Astrocyte of the spinal cord (primary cell): ENCODE measurements around the gene ABCC8.

ENCODE experiments used
- DNase-seq: peaks from one replicate; pipeline ENCODE4 v3.0.0; 2011; ENCODE audit warnings: low read depth, low spot score
- H3K4me3 ChIP-seq: 2 replicates; pipeline ENCODE4 v1.5.1; 2011; ENCODE audit warnings: low read depth, mild to moderate bottlenecking, low read length, moderate library complexity
- in situ Hi-C: cut with HindIII; loops from 2 replicates; pipeline ENCODE4 v1.10.0; 2017; ENCODE audit warnings: low sequenced_read_pairs
- TF ChIP-seq, protein P1 (sequence below): IDR thresholded peaks from 2 replicates; pipeline ENCODE4 v1.5.1; 2012; ENCODE audit warnings: low read depth, mild to moderate bottlenecking, low read length, inconsistent platforms

The ABCC8 gene

GRCh38 chr11:17469998-17470397 lies 6.6 kb downstream of the ABCC8 start:
- in situ Hi-C loops: no loop called here
- no peak for DNase-seq
- TF ChIP-seq, protein P1, sequence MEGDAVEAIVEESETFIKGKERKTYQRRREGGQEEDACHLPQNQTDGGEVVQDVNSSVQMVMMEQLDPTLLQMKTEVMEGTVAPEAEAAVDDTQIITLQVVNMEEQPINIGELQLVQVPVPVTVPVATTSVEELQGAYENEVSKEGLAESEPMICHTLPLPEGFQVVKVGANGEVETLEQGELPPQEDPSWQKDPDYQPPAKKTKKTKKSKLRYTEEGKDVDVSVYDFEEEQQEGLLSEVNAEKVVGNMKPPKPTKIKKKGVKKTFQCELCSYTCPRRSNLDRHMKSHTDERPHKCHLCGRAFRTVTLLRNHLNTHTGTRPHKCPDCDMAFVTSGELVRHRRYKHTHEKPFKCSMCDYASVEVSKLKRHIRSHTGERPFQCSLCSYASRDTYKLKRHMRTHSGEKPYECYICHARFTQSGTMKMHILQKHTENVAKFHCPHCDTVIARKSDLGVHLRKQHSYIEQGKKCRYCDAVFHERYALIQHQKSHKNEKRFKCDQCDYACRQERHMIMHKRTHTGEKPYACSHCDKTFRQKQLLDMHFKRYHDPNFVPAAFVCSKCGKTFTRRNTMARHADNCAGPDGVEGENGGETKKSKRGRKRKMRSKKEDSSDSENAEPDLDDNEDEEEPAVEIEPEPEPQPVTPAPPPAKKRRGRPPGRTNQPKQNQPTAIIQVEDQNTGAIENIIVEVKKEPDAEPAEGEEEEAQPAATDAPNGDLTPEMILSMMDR: no peak
- no peak overlapping the region for H3K4me3 ChIP-seq

- in situ Hi-C loops: no loop called here
- no peak overlapping the region for H3K4me3 ChIP-seq
- DNase-seq: no peak
- TF ChIP-seq, protein P1: no peak
Observed at GRCh38 chr11:17468122-17468521, 8.5 kb downstream of the ABCC8 start.

- no peak for DNase-seq
Observed at GRCh38 chr11:17463546-17464174, 13.0 kb downstream of the ABCC8 start.

GRCh38 chr11:17462940-17463339 lies 13.7 kb downstream of the ABCC8 start:
- TF ChIP-seq, protein P1: no peak
- in situ Hi-C loops: no loop called here

More at GRCh38 chr11:17463546-17464174, 13.0 kb downstream of the ABCC8 start:
- TF ChIP-seq, protein P1: no peak
- in situ Hi-C loops: no loop called here
- no peak overlapping the region for H3K4me3 ChIP-seq

GRCh38 chr11:17460406-17460805 lies 16.2 kb downstream of the ABCC8 start:
- TF ChIP-seq, protein P1: no peak
- in situ Hi-C loops: no loop called here
- no peak for DNase-seq
- no peak overlapping the region for H3K4me3 ChIP-seq

More at GRCh38 chr11:17462940-17463339, 13.7 kb downstream of the ABCC8 start:
- no peak overlapping the region for H3K4me3 ChIP-seq
- no peak for DNase-seq

GRCh38 chr11:17459236-17459896 lies 17.3 kb downstream of the ABCC8 start:
- in situ Hi-C loops: no loop called here
- no peak overlapping the region for H3K4me3 ChIP-seq
- DNase-seq: no peak
- TF ChIP-seq, protein P1: no peak
